Upper lobe of right lung (tissue), 1 donor: Measurements from ENCODE around the gene LRMDA. TPM values are rescaled to one million over a fixed set of nuclear protein-coding genes. Genes with fewer than 3 reads are reported as not detected.

Experiments
- ATAC-seq: fragments of 200-7000 bp; cut with Tn5 transposase; one replicate; pipeline ENCODE4 v1.9.1; 2020; ENCODE audit warnings: mild to moderate bottlenecking, moderate library complexity
- DNase-seq: peaks from one replicate; pipeline ENCODE4 v3.0.0-alpha.2; 2020
- H3K27ac ChIP-seq: fragments of 200-600 bp; one replicate; pipeline ENCODE4 v1.8.0; 2022
- H3K27me3 ChIP-seq: fragments of 200-600 bp; one replicate; pipeline ENCODE4 v1.8.0; 2022; ENCODE audit warnings: mild to moderate bottlenecking
- H3K36me3 ChIP-seq: fragments of 200-600 bp; one replicate; pipeline ENCODE4 v1.8.0; 2022
- H3K4me1 ChIP-seq: fragments of 200-600 bp; one replicate; pipeline ENCODE4 v1.8.0; 2022
- H3K4me3 ChIP-seq: fragments of 200-600 bp; one replicate; pipeline ENCODE4 v1.8.0; 2022; ENCODE audit warnings: mild to moderate bottlenecking
- H3K9me3 ChIP-seq: fragments of 200-600 bp; one replicate; pipeline ENCODE4 v1.8.0; 2022
- intact Hi-C: fragments of 100-400 bp; cut with DNase I; formaldehyde crosslinking; loops from one replicate; pipeline ENCODE4 v1.11.0; 2022
- total RNA-seq: library from RNA; stranded (reverse); fragmentation: NEBNext Ultra II Directional; extraction: Animal tissue kit (Norgen Biotek cat#: 25700); gene quantifications from one replicate; pipeline ENCODE4 v1.2.1, GENCODE V29; 2021
- TF ChIP-seq, protein P1 (sequence below): fragments of 200-600 bp; IDR thresholded peaks from one replicate; pipeline ENCODE4 v1.8.0; 2022; ENCODE audit warnings: antibody characterized with exemption
- donor health status: DM: no; HTN: yes; CAD: no; lungs with severe emphysema.

The LRMDA gene
- total RNA-seq, 1 donor from 2014 or later: 20.0 TPM

DNA sequence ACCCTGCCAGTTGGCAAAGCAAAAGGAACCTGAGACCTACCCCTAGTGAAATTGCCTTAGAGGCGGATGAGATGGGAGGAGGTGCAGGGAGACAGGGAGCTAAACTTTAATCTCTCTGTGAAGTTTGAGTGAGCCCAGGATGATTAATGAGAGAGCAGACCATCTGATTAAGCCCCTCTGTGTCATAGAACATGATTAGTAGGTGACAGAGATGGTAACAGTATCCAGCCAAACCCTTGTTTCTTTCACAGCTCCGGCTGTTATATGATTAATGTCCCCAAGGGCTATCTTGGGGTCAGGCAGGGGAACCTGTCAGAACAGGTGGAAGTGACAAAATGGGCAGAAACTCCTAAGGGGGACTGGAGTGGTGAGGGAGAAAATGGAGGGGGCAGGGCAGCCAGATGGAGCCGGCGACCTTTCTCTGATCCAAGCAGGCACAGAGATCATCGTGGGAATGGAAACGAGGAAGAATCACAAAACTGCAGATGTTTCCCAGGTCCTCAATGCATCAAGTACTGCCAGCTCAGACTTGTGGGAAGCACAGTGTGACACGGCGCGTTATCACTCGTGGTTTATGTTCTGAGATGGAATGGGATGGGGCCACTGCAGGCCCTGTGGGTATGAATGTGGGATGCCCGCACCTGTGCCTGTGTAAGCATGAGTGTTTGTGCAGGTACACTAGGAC lies 684.2 kb downstream of the LRMDA start:
- H3K4me1 ChIP-seq: no peaks in the 10 kb centered on the region
- no peak overlapping the region for H3K4me3 ChIP-seq
- TF ChIP-seq, protein P1, sequence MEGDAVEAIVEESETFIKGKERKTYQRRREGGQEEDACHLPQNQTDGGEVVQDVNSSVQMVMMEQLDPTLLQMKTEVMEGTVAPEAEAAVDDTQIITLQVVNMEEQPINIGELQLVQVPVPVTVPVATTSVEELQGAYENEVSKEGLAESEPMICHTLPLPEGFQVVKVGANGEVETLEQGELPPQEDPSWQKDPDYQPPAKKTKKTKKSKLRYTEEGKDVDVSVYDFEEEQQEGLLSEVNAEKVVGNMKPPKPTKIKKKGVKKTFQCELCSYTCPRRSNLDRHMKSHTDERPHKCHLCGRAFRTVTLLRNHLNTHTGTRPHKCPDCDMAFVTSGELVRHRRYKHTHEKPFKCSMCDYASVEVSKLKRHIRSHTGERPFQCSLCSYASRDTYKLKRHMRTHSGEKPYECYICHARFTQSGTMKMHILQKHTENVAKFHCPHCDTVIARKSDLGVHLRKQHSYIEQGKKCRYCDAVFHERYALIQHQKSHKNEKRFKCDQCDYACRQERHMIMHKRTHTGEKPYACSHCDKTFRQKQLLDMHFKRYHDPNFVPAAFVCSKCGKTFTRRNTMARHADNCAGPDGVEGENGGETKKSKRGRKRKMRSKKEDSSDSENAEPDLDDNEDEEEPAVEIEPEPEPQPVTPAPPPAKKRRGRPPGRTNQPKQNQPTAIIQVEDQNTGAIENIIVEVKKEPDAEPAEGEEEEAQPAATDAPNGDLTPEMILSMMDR: no peak
- H3K27ac ChIP-seq: no peak overlapping the region
- ATAC-seq (peak; percentile 20), DNase-seq (no peak)
- H3K36me3 ChIP-seq: no peaks in the 10 kb centered on the region
- no peaks in the 10 kb centered on the region for H3K27me3 ChIP-seq
- intact Hi-C loops: no loop called here
- H3K9me3 ChIP-seq: no peaks in the 10 kb centered on the region

GRCh38 chr10:76116523-76116922 lies 685.1 kb downstream of the LRMDA start:
- H3K27me3 ChIP-seq: no peaks in the 10 kb centered on the region

GRCh38 chr10:76117949-76118348 lies 686.5 kb downstream of the LRMDA start:
- intact Hi-C loops: no loop called here

More at GRCh38 chr10:76116523-76116922, 685.1 kb downstream of the LRMDA start:
- Histone ChIP-seq H3K9me3 (no peaks in the 10 kb centered on the region), H3K4me1 (no peaks in the 10 kb centered on the region), H3K4me3 (no peak overlapping the region), H3K27ac (no peak overlapping the region), H3K36me3 (no peaks in the 10 kb centered on the region)
- DNase-seq (no peak), ATAC-seq (no peak)
- TF ChIP-seq, protein P1: no peak
- intact Hi-C loops: no loop called here

GRCh38 chr10:76119036-76119435 lies 687.6 kb downstream of the LRMDA start:
- Histone ChIP-seq H3K36me3 (no peaks in the 10 kb centered on the region), H3K4me3 (no peak overlapping the region), H3K27ac (no peak overlapping the region), H3K27me3 (no peaks in the 10 kb centered on the region), H3K4me1 (no peaks in the 10 kb centered on the region), H3K9me3 (no peaks in the 10 kb centered on the region)
- TF ChIP-seq, protein P1: no peak
- intact Hi-C loops: no loop called here
- DNase-seq: no peak
- no peak for ATAC-seq

More at GRCh38 chr10:76117949-76118348, 686.5 kb downstream of the LRMDA start:
- Histone ChIP-seq H3K9me3 (no peaks in the 10 kb centered on the region), H3K4me1 (no peaks in the 10 kb centered on the region), H3K36me3 (no peaks in the 10 kb centered on the region), H3K4me3 (no peak overlapping the region), H3K27ac (no peak overlapping the region), H3K27me3 (no peaks in the 10 kb centered on the region)
- ATAC-seq (no peak), DNase-seq (no peak)
- TF ChIP-seq, protein P1: no peak

DNA sequence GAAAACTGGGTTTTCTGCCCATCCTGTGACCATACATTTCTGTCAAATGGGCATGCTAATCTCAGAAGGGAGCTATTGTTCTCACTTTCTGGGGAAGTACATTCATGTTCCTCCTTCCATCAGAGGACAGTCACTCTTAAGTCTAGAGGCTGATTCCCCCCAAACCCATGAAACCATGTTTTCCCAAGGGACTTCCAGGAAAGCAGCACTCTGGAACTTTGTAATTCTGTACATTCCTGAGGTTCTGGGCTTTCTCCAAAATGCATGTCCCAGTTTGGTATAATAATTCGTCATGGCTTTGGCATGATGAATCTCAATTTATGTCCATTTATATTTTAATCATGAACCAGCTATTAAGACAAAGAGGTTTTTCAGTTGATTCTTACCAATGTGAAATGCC lies 688.1 kb downstream of the LRMDA start:
- intact Hi-C loops: no loop called here
- no peak for ATAC-seq

More for the DNA sequence above, 688.1 kb downstream of the LRMDA start:
- no peak for DNase-seq
- Histone ChIP-seq H3K27me3 (no peaks in the 10 kb centered on the region), H3K27ac (no peak overlapping the region), H3K4me1 (no peaks in the 10 kb centered on the region), H3K9me3 (no peaks in the 10 kb centered on the region), H3K4me3 (no peak overlapping the region), H3K36me3 (no peaks in the 10 kb centered on the region)
- TF ChIP-seq, protein P1: no peak
